Right atrium auricular region (tissue), 2 donors: Measurements from ENCODE around the gene RYR1. TPM values are rescaled to one million over a fixed set of nuclear protein-coding genes. Genes with fewer than 3 reads are reported as not detected.
"Not testable (repeated sequence)": the region's sequence is repeated elsewhere in the genome, so short reads cannot be mapped to it uniquely, and the experiment has no call there.

ENCODE experiments used
- DNase-seq: peaks from one replicate; pipeline ENCODE4 v3.0.0-alpha.2; 2019; ENCODE audit warnings: low spot score
- H3K27ac ChIP-seq, 2 donors: fragments of 200-600 bp; sonication (generic); 1 replicate in 1 of 2; 2 replicates in 1 of 2; pipeline ENCODE4 v1.5.1; 2016 to 2019
- H3K27me3 ChIP-seq, 2 donors: fragments of 200-600 bp; sonication (generic); one replicate each; pipeline versions ENCODE4 v1.5.1 to v1.6.0; 2017 to 2019
- H3K36me3 ChIP-seq: fragments of 200-600 bp; sonication (generic); one replicate; pipeline ENCODE4 v1.5.1; 2016
- H3K4me1 ChIP-seq, 2 donors: fragments of 200-600 bp; sonication (generic); one replicate each; pipeline versions ENCODE4 v1.5.1 to v1.6.0; 2017 to 2019
- H3K4me3 ChIP-seq, 2 donors: fragments of 200-600 bp; sonication (generic); 1 replicate in 1 of 2; 2 replicates in 1 of 2; pipeline ENCODE4 v1.5.1; 2017 to 2019; ENCODE audit warnings: mild to moderate bottlenecking in 1 of 2, moderate library complexity in 1 of 2
- H3K9me3 ChIP-seq, 2 donors: fragments of 200-600 bp; sonication (generic); one replicate each; pipeline ENCODE4 v1.5.1; 2019
- CTCF ChIP-seq, 2 donors: fragments of 200-600 bp; sonication (generic); IDR thresholded peaks; one replicate each; pipeline ENCODE4 v1.5.1; 2019; ENCODE audit warnings: antibody characterized with exemption in 2 of 2
- total RNA-seq, 2 donors: library from RNA; depleted of rRNA; stranded (reverse); fragments of >200 nt; gene quantifications; one replicate each; pipeline ENCODE4 v1.1.0, GENCODE V29; 2016

The RYR1 gene
- total RNA-seq, 2 donors from 2014 or later, result 0.33 to 1.7 TPM

- H3K9me3 ChIP-seq, result no peaks in the 10 kb centered on the region
- H3K4me1 ChIP-seq, result peaks cover 0 to 8% of the 10 kb centered on the region in 2 donors
- H3K36me3 ChIP-seq, result no peaks in the 10 kb centered on the region
- no peaks in the 10 kb centered on the region for H3K27me3 ChIP-seq
- TF ChIP-seq CTCF (IDR thresholded peaks at IDR 0.05), result no peak
- no peak overlapping the region for H3K27ac ChIP-seq
- H3K4me3 ChIP-seq, result no peak overlapping the region
- no peak for DNase-seq
Measured at GRCh38 chr19:38549061-38549460, 115.6 kb downstream of the RYR1 start.

GRCh38 chr19:38549942-38550341, 116.5 kb downstream of the RYR1 start:
- H3K36me3 ChIP-seq, result no peaks in the 10 kb centered on the region
- no peak for TF ChIP-seq CTCF (IDR thresholded peaks at IDR 0.05)
- H3K9me3 ChIP-seq, result no peaks in the 10 kb centered on the region
- H3K4me1 ChIP-seq, result no peaks in the 10 kb centered on the region
- no peaks in the 10 kb centered on the region for H3K27me3 ChIP-seq
- H3K27ac ChIP-seq, result no peak overlapping the region
- no peak for DNase-seq
- no peak overlapping the region for H3K4me3 ChIP-seq

DNA sequence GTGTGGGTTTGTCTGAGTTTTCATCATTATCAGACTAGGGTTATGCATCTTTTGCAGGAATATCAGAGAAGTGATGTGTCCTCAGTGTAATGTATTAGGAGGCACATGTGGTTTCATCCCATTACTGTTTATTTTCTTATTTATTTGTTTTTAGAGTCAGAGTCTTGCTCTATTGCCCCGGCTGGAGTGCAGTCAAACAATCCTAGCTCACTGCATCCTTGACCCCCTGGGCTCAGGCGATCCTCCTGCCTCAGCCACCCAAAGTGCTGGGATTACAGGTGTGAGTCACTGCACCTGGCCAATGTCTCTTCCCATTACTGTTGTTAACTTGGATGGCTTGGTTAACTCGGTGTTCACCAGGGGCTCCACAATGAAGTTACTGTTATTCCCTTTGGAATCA, 116.9 kb downstream of the RYR1 start:
- no peak for DNase-seq
- H3K4me1 ChIP-seq, result no peaks in the 10 kb centered on the region
- no peaks in the 10 kb centered on the region for H3K27me3 ChIP-seq
- no peak overlapping the region for H3K27ac ChIP-seq
- H3K36me3 ChIP-seq, result no peaks in the 10 kb centered on the region
- no peak for TF ChIP-seq CTCF (IDR thresholded peaks at IDR 0.05)
- no peak overlapping the region for H3K4me3 ChIP-seq
- H3K9me3 ChIP-seq, result no peaks in the 10 kb centered on the region

DNA sequence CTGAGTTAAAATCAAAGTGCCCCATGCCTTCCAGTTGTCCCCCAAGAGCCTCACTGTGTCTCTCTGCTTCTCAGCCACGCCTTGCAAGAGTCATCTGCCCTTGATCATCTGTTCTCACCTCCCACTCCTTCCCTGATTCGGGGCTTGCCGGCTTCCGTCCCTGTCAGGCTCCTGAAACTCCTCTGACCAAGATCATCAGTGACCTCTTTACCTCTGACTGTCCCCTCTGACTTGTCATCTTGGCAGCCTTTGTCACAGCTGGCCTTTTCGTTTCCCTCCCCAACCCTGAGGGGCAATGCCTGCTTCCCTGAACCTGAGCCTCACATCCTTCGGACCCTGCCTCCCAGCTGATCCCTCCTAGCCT, 117.9 kb downstream of the RYR1 start:
- Histone ChIP-seq H3K4me3 (no peak overlapping the region), H3K27ac (no peak overlapping the region), H3K36me3 (no peaks in the 10 kb centered on the region), H3K9me3 (no peaks in the 10 kb centered on the region), H3K4me1 (no peaks in the 10 kb centered on the region), H3K27me3 (no peaks in the 10 kb centered on the region)
- TF ChIP-seq CTCF (IDR thresholded peaks at IDR 0.05), result no peak
- no peak for DNase-seq

DNA sequence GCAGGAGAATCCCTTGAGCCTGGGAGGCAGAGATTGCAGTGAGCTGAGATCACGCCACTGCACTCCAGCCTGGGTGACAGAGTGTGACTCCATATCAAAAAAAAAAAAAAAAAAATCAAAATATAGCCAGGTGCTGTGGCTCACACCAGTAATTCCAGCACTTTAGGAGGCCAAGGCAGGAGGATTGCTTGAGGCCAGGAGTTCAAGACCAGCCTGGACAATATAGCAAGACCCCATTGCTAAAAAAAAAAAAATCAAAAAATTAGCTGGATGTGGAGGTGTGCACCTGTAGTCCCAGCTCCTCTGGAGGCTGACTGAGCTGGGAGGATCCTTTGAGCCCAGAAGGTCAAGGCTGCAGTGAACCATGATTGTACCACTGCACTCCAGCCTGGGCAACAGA, 119.7 kb downstream of the RYR1 start:
- not testable (repeated sequence) for H3K9me3 ChIP-seq, H3K27ac ChIP-seq, H3K27me3 ChIP-seq, DNase-seq, H3K4me3 ChIP-seq, H3K4me1 ChIP-seq, H3K36me3 ChIP-seq

GRCh38 chr19:38554676-38555141, 121.2 kb downstream of the RYR1 start:
- Histone ChIP-seq H3K27me3 (no peaks in the 10 kb centered on the region), H3K27ac (no peak overlapping the region), H3K4me1 (no peaks in the 10 kb centered on the region), H3K9me3 (no peaks in the 10 kb centered on the region), H3K4me3 (no peak overlapping the region), H3K36me3 (no peaks in the 10 kb centered on the region)
- no peak for DNase-seq
- no peak for TF ChIP-seq CTCF (IDR thresholded peaks at IDR 0.05)
